ENCODE measurements around the gene FAM131C.
A peak's percentile ranks its signal among the peaks of the same experiment; 100 is the strongest.
"Not testable (repeated sequence)": the region's sequence is repeated elsewhere in the genome, so short reads cannot be mapped to it uniquely, and the experiment has no call there.

Gene FAM131C

GRCh38 chr1:16058394-16059120 is 14.9 kb downstream of the FAM131C start:
- DNase-seq (ENCODE audit: low read depth) = not testable (repeated sequence)

DNA sequence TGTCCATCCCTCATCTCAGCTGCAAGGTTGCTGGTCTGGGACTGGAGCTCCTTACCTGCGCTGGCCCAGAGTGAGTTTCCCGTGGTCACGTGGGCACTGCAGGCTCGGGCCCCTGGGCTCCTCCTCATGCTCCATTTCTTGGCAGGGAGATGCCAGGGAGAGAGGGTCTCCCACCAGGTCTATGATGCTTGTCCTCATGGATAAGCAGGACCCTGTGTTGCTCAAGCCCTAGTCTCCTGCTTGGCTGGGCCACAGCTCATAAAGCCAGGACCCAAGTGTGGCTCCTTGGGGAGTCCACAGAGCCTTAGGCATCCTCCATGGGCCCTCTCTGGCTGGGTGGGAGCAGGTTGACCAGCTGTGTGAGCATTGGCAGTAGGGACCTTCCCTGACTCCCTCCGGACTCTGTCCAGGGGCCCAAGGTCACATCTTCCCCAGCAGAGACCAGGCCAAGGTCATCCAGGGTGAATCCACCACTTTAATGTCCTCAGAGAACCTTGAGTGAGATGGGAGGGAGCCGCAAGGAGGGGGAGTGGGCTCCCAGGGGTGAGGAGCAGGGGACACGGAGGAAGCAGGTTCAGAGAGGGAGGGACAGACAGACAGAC is 16.0 kb downstream of the FAM131C start:
- DNase-seq (ENCODE audit: low read depth) = not testable (repeated sequence)

DNA sequence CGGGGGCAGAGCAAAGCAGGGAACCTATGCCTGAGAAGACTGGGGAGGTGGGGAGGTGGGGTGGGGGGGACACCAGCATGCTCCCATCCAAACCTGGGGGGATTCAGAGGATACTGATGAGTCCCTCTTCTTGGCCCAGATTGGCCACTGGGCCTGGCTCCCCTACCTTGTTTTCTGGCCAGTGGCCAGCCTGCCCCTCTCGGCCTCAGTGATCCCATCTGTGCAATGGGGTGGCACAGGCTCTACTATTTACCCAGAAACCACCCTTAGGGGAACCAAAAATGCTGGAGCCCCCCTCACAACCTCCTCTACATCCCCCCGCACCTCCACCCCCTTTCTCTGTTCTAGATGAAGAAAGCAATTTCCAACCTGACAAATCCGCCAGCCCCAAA is 16.9 kb downstream of the FAM131C start:
- not testable (repeated sequence) for DNase-seq (ENCODE audit: low read depth)

- DNase-seq (ENCODE audit: low read depth) = peak; percentile 35
Measured at GRCh38 chr1:16055613-16056520, 17.6 kb downstream of the FAM131C start.

- no peak for DNase-seq (ENCODE audit: low read depth)
Measured at GRCh38 chr1:16054598-16055540, 18.6 kb downstream of the FAM131C start.

DNA sequence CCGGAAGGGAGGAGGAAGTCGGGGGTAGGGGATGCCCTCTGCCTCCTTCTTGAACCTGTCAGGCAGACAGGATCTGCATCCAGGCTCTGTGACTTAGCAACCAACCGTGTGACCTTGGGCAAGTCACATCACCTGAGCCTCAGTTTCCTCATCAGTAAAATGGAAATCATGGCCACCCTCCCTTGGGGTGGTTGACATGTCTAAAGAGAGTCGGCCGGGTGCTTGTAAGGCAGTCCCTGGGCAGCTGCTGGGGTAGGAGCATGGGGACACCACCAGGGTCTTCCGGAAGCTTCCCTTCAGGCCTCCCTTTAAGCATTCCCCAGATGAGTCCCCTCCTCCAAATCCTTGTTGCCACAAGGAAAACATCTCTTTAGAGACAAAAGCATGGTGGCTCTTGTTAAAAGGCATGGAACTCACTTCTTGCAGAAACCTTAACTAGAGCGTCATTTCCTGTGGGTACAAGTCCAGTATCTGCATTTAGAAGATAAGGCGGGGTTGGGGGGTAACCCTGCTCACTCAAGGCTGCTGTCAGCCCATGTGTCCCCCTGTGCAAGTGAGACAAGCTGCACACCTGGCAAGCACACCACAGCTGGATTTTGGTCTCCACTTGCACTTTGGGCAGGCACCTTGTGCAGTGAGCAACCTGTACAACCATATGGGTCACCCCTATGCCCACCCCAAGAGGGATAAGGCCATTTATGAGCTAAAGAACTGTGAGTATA is 19.5 kb downstream of the FAM131C start:
- no peak for DNase-seq (ENCODE audit: low read depth)

DNA sequence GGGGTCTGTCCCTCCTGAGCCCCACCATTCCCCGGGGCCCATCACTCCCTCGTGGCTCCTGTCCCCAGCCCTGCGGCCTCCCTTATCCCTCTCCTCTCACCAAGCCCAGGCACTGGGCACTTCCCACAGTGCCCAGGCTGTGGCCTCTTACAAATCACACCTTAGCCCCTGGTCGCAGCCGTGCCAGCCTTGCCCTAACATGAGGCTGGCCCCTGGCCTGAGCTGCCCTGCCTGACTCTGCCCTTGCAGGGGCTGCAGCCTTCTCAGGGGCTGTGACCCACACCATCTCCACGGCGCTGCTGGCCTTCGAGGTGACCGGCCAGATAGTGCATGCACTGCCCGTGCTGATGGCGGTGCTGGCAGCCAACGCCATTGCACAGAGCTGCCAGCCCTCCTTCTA is 21.5 kb downstream of the FAM131C start:
- DNase-seq (ENCODE audit: low read depth) = not testable (repeated sequence)

DNA sequence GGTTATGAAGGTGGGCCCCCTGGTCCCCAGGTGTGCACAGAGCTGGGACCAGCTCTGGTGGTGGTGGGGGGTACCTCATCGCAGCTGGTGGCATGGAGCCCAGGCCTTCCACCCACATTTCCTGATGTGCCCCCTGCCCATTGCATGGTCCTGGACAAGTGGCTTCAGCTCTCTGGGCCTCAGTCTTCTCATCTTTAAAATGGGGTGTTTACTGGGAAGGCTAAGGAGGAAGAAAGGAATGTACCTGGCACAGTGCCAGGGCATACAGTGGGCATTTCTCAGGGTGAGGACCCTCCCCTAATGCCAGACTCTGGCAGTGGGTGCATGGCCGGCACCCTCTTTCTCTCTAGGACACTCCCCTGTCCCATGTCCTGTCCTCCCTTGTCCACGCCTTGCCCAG is 22.4 kb downstream of the FAM131C start:
- no peak for DNase-seq (ENCODE audit: low read depth)

DNA sequence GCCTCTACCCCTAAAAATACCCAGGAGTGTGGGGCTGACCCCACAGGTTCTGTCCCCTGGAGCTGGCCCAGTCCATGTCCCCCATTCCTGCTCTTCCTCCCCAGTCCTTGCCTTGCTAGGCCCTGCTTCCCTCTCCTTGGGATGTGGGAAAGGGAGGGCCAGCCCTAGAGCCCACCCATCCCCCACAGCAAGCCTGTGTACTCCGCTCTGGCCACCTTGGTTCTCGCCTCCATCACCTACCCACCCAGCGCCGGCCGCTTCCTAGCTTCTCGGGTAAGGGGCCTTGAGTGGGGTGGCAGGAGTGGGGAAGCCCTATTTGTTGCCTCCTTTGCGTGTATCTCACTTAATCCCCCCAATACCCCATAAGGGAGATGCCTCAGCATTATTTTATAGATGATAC is 23.1 kb downstream of the FAM131C start:
- DNase-seq (ENCODE audit: low read depth) = no peak

GRCh38 chr1:16048573-16049189 is 24.8 kb downstream of the FAM131C start:
- no peak for DNase-seq (ENCODE audit: low read depth)

GRCh38 chr1:16047791-16048475 is 25.5 kb downstream of the FAM131C start:
- no peak for DNase-seq (ENCODE audit: low read depth)

DNA sequence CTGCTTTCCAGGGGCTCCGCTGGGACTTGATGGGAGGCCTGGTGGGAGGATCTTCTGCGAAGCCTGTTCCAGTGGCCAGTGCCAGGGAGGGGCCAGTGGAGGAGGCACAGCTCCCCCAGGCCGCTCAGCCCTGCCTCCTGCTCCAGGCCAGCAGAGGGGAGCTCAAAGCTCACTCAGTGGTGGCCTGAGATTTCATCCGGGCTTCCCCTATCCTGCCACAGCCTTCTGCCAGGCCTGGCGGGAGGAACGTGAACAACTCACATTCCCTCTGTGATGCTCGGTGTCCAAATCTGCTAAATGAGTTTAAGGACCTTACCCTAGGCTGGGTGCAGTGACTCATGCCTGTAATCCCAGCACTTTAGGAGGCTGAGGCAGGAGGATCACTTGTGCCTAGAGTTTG is 26.6 kb downstream of the FAM131C start:
- DNase-seq (ENCODE audit: low read depth) = no peak

DNA sequence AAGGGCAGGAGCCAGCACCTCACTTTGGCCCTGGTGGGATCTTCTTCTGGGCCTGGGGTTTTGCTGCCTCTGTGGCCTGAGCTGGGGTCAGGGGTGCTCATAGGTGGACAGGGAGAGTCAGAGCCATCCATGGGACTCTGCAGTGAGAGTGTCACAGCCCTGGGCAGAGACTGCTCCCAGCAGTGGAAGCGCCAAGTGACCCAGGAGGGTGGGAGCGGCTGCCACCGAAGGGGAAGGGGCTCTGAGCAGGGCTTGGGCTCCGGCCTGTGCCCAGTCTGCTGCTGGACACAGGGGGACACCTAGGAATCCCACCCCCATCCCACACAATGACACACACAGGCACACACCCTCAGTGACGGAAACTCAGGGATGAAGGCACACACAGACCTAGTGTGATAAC is 29.5 kb downstream of the FAM131C start:
- DNase-seq (ENCODE audit: low read depth) = no peak

- no peak for DNase-seq (ENCODE audit: low read depth)
Measured at GRCh38 chr1:16043521-16043920, 29.9 kb downstream of the FAM131C start, which contains the start of gene CLCNKB. TSS of gene CLCNKB (plus strand) at chr1:16043782. CDS start at chr1:16044493, 711 bp downstream.

DNA sequence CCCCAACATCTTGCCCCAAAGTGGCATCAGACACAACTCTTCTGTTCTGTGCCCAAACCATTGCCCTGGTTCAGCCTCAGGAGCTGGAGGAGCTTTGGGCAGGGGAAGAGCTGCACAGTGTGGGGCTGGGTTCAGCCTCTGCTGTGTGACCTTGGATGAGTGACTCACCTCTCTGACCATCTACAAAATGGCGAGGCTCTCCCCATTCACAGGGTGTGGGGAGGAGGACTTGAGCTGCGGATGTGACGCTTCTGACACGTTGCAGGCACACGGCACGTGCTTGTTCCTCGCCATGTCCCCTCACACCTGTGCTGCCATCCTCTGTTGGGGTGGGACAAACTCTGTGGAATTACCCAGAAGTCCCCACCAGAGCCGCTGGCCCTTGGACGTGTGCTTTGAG is 30.8 kb downstream of the FAM131C start:
- DNase-seq (ENCODE audit: low read depth) = not testable (repeated sequence)

GRCh38 chr1:16042096-16042495 is 31.4 kb downstream of the FAM131C start:
- DNase-seq (ENCODE audit: low read depth) = no peak

DNA sequence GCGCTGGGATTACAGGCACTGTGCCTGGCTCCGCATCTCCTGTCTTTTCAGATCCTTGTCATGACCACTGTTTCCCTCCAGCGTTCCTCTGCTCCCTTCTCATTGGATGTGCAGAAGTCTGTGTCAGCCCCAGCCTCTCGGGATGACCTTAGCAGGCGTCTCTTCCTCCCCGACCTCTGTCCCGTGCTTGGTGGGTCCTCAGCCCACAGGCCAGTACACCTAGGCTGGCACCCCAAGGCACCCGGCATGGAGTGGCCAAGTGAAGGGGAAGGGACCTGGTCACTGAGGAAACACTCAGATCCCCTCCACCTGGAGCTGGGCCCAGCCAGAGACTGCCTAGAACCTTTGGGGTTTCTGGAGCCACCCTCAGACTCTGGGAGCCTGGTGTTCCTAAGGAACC is 32.3 kb downstream of the FAM131C start:
- DNase-seq (ENCODE audit: low read depth) = no peak

DNA sequence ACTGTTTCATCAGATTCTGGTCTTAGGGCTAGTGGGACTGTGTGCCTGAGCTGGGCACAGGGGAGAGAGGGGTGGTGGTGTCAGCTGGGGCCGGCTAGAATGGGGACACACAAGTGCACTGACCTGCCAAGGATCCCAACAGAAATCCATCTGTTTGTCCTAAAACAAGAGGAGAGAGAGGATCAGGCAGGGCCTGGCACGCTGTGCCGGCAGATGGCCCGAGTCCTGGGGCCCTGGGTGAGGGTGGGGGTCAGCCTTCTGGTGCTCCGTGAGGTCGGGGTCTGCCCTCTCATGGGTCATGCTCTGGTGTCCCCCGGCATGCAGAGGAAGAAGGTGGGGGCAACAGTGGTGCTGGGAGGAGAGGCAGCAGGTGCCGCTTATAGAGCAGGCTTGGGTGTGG is 33.6 kb downstream of the FAM131C start:
- DNase-seq (ENCODE audit: low read depth) = not testable (repeated sequence)

GRCh38 chr1:16038620-16038912 is 34.9 kb downstream of the FAM131C start:
- DNase-seq (ENCODE audit: low read depth) = no peak

GRCh38 chr1:16036461-16036860 is 37.0 kb downstream of the FAM131C start:
- DNase-seq (ENCODE audit: low read depth) = not testable (repeated sequence)
